ENCODE measurements around the gene ITIH3.

The ITIH3 gene

GRCh38 chr3:52787246-52787645 is 7.3 kb upstream of the ITIH3 start:
- FAIRE-seq: no peak

GRCh38 chr3:52787672-52788625 is 6.6 kb upstream of the ITIH3 start:
- FAIRE-seq (no peak), DNase-seq (ENCODE audit: insufficient read length, low spot score) (no peak)
- no peak for TF ChIP-seq CTCF (IDR thresholded peaks at IDR 0.05; ENCODE audit: insufficient read depth, missing control alignments)

More at GRCh38 chr3:52787246-52787645, 7.3 kb upstream of the ITIH3 start:
- DNase-seq (ENCODE audit: insufficient read length, low spot score): no peak
- no peak for TF ChIP-seq CTCF (IDR thresholded peaks at IDR 0.05; ENCODE audit: insufficient read depth, missing control alignments)

GRCh38 chr3:52788890-52789745 is 5.5 kb upstream of the ITIH3 start:
- no peak for TF ChIP-seq CTCF (IDR thresholded peaks at IDR 0.05; ENCODE audit: insufficient read depth, missing control alignments)
- DNase-seq (ENCODE audit: insufficient read length, low spot score) (no peak), FAIRE-seq (no peak)

GRCh38 chr3:52789746-52790040 is 4.9 kb upstream of the ITIH3 start:
- DNase-seq (ENCODE audit: insufficient read length, low spot score) (no peak), FAIRE-seq (no peak)
- no peak for TF ChIP-seq CTCF (IDR thresholded peaks at IDR 0.05; ENCODE audit: insufficient read depth, missing control alignments)

- FAIRE-seq: no peak
- DNase-seq (ENCODE audit: insufficient read length, low spot score): no peak
- no peak for TF ChIP-seq CTCF (IDR thresholded peaks at IDR 0.05; ENCODE audit: insufficient read depth, missing control alignments)
Observed at GRCh38 chr3:52790337-52790736, 4.3 kb upstream of the ITIH3 start.

- no peak for FAIRE-seq
Observed at GRCh38 chr3:52790741-52791140, 3.9 kb upstream of the ITIH3 start.

More at GRCh38 chr3:52790741-52791140, 3.9 kb upstream of the ITIH3 start:
- no peak for TF ChIP-seq CTCF (IDR thresholded peaks at IDR 0.05; ENCODE audit: insufficient read depth, missing control alignments)
- DNase-seq (ENCODE audit: insufficient read length, low spot score): no peak
